Gastroesophageal sphincter (tissue), 4 donors: ENCODE data around the gene VLDLR. TPM values are rescaled to one million over a fixed set of nuclear protein-coding genes. Genes with fewer than 3 reads are reported as not detected.
A peak's percentile ranks its signal among the peaks of the same experiment; 100 is the strongest.

Experiments used
- ATAC-seq: fragments of 150-250 bp; one replicate; pipeline ENCODE4 v1.9.1; 2016; ENCODE audit warnings: mild to moderate bottlenecking, moderate library complexity
- H3K27ac ChIP-seq, 4 donors: fragments of 200-600 bp; sonication (generic) in 3 of 4; 1 replicate in 3 of 4; 2 replicates in 1 of 4; pipeline ENCODE4 v1.5.1; 2016 to 2019
- H3K27me3 ChIP-seq: fragments of 200-600 bp; sonication (generic); one replicate; pipeline ENCODE4 v1.5.1; 2019
- H3K36me3 ChIP-seq, 2 donors: fragments of 200-600 bp; sonication (generic); one replicate each; pipeline ENCODE4 v1.5.1; 2019; ENCODE audit warnings: control low read depth in 1 of 2
- H3K4me1 ChIP-seq, 3 donors: fragments of 200-600 bp; sonication (generic); 1 replicate in 2 of 3; 2 replicates in 1 of 3; pipeline ENCODE4 v1.5.1; 2016 to 2019; ENCODE audit warnings: control low read depth in 2 of 3
- H3K4me3 ChIP-seq, 2 donors: fragments of 200-600 bp; sonication (generic); one replicate each; pipeline ENCODE4 v1.5.1; 2019; ENCODE audit warnings: mild to moderate bottlenecking in 1 of 2, moderate library complexity in 1 of 2
- H3K9me3 ChIP-seq, 3 donors: fragments of 200-600 bp; sonication (generic); one replicate each; pipeline ENCODE4 v1.5.1; 2017 to 2019; ENCODE audit warnings: control low read depth in 2 of 3
- EP300 ChIP-seq: sonication (generic); formaldehyde crosslinking; IDR thresholded peaks from one replicate; pipeline ENCODE4 v1.6.1; 2017; ENCODE audit warnings: antibody characterized with exemption, mild to moderate bottlenecking
- POLR2A ChIP-seq, 2 donors: fragments of 450-650 bp; IDR thresholded peaks; one replicate each; pipeline ENCODE4 v1.6.1; 2017; ENCODE audit warnings: antibody characterized with exemption in 2 of 2, mild to moderate bottlenecking in 2 of 2, moderate library complexity in 1 of 2
- POLR2AphosphoS5 ChIP-seq: sonication (generic); formaldehyde crosslinking; IDR thresholded peaks from one replicate; pipeline ENCODE4 v1.6.1; 2017; ENCODE audit warnings: antibody characterized with exemption
- WGBS, 2 donors: methylation state at CpG; one replicate each; pipeline ENCODE4 v1.1.5; 2018; ENCODE audit warnings: low coverage in 1 of 2; 5-methylcytosine and 5-hydroxymethylcytosine counted together
- total RNA-seq, 4 donors: library from RNA; depleted of rRNA; stranded (reverse); fragments of >200 nt; gene quantifications; one replicate each; pipeline ENCODE4 v1.1.0, GENCODE V29; 2016
- TF ChIP-seq, protein P1 (sequence below), 4 experiments: fragments of 200-600 bp in 2 of 4; fragments of 450-650 bp in 2 of 4; sonication (generic) in 1 of 4; IDR thresholded peaks; one replicate each; pipeline ENCODE4 v1.5.1; 2017 to 2019; ENCODE audit warnings: antibody characterized with exemption in 4 of 4, mild to moderate bottlenecking in 2 of 4, moderate library complexity in 2 of 4

VLDLR gene
- total RNA-seq, 4 donors from 2014 or later, result 19.0 to 26.3 (median 20.8) TPM

DNA sequence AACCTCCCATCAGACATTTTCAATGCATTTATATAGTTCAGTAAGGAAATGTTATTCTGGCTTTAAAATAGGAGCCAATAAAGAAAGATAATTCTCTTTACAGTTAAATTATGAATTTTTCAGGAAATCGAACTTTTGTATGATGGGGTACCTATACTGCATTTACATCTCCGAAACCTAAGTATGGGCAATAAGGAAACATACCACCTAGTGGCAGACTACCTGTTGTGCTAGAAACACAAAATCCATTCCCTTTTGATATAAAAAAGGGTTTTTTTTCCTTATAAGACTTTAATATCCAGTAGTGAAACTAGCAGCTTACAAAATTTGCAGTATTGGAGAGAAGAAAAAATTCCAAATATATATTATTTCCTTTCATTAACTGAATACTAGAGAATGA lies 21.3 kb upstream of the VLDLR start:
- Histone ChIP-seq H3K27ac (no peak overlapping the region), H3K4me1 (peaks cover 0 to 8% (median 0%) of the 10 kb centered on the region in 3 donors), H3K4me3 (no peak overlapping the region), H3K36me3 (no peaks in the 10 kb centered on the region), H3K27me3 (no peaks in the 10 kb centered on the region), H3K9me3 (no peaks in the 10 kb centered on the region)
- TF ChIP-seq POLR2AphosphoS5 (no peak), POLR2A (IDR thresholded peaks at IDR 0.05) (no peak), EP300 (no peak)
- TF ChIP-seq, protein P1, sequence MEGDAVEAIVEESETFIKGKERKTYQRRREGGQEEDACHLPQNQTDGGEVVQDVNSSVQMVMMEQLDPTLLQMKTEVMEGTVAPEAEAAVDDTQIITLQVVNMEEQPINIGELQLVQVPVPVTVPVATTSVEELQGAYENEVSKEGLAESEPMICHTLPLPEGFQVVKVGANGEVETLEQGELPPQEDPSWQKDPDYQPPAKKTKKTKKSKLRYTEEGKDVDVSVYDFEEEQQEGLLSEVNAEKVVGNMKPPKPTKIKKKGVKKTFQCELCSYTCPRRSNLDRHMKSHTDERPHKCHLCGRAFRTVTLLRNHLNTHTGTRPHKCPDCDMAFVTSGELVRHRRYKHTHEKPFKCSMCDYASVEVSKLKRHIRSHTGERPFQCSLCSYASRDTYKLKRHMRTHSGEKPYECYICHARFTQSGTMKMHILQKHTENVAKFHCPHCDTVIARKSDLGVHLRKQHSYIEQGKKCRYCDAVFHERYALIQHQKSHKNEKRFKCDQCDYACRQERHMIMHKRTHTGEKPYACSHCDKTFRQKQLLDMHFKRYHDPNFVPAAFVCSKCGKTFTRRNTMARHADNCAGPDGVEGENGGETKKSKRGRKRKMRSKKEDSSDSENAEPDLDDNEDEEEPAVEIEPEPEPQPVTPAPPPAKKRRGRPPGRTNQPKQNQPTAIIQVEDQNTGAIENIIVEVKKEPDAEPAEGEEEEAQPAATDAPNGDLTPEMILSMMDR (IDR thresholded peaks at IDR 0.05), result no peak
- 86 to 100% methylated on average over 2 of the region's 2 CpGs for WGBS, 2 donors
- ATAC-seq, result no peak

- H3K9me3 ChIP-seq, result no peaks in the 10 kb centered on the region
- no peaks in the 10 kb centered on the region for H3K27me3 ChIP-seq
- ATAC-seq, result no peak
- no peak for TF ChIP-seq POLR2AphosphoS5
- TF ChIP-seq POLR2A (IDR thresholded peaks at IDR 0.05), result no peak
- TF ChIP-seq, protein P1 (IDR thresholded peaks at IDR 0.05), result no peak
- no peak for TF ChIP-seq EP300
- H3K4me1 ChIP-seq, result peaks cover 0 to 8% (median 0%) of the 10 kb centered on the region in 3 donors
- no peaks in the 10 kb centered on the region for H3K36me3 ChIP-seq
- no peak overlapping the region for H3K4me3 ChIP-seq
- WGBS, 2 donors, result 68% methylated on average over 2 to 3 of the region's 3 CpGs
- no peak overlapping the region for H3K27ac ChIP-seq
Observed at GRCh38 chr9:2601785-2602378, 19.7 kb upstream of the VLDLR start.

DNA sequence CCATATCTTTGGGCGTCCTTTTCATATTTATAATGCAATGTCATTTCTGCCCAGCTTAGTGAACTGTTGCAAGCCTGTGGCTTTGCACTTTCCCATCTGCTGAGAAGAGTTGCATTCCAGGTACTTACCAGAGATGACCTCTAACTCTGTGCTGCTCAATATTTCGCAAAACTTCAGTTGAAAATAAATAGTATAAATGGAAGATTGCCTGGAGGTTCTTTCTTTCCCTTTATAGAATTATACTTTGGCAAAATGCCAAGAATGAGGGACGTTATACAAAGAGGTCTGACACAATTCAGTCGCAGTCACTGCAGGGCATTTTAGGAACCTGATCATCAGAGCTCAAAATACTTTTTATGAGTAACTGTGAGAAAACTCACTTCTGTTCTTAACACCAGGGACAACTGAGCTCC lies 18.9 kb upstream of the VLDLR start:
- TF ChIP-seq POLR2A (IDR thresholded peaks at IDR 0.05) (no peak), POLR2AphosphoS5 (peak; percentile 40)
- TF ChIP-seq, protein P1 (IDR thresholded peaks at IDR 0.05), result no peak
- Histone ChIP-seq H3K36me3 (no peaks in the 10 kb centered on the region), H3K27ac (no peak overlapping the region), H3K4me1 (peaks cover 0 to 8% (median 0%) of the 10 kb centered on the region in 3 donors), H3K27me3 (no peaks in the 10 kb centered on the region), H3K4me3 (no peak overlapping the region), H3K9me3 (no peaks in the 10 kb centered on the region)
- WGBS, 2 donors, result 5 to 14% methylated on average over 3 to 4 of the region's 4 CpGs
- ATAC-seq, result peak; percentile 39

GRCh38 chr9:2603621-2604020 lies 18.0 kb upstream of the VLDLR start:
- no peak for ATAC-seq
- Histone ChIP-seq H3K27ac (no peak overlapping the region), H3K36me3 (no peaks in the 10 kb centered on the region), H3K4me1 (peaks cover 0 to 8% (median 0%) of the 10 kb centered on the region in 3 donors), H3K9me3 (no peaks in the 10 kb centered on the region), H3K4me3 (no peak overlapping the region), H3K27me3 (no peaks in the 10 kb centered on the region)
- TF ChIP-seq POLR2AphosphoS5 (no peak), POLR2A (IDR thresholded peaks at IDR 0.05) (no peak), EP300 (no peak)
- TF ChIP-seq, protein P1 (IDR thresholded peaks at IDR 0.05), result no peak
- 88 to 92% methylated on average over 2 of the region's 2 CpGs for WGBS, 2 donors

- TF ChIP-seq, protein P1 (IDR thresholded peaks at IDR 0.05), result no peak
- TF ChIP-seq EP300, result no peak
- TF ChIP-seq POLR2A (IDR thresholded peaks at IDR 0.05), result no peak
- TF ChIP-seq POLR2AphosphoS5, result no peak
- ATAC-seq, result no peak
- no peak overlapping the region for H3K27ac ChIP-seq
- 96 to 100% methylated on average over 3 of the region's 3 CpGs for WGBS, 2 donors
- H3K9me3 ChIP-seq, result no peaks in the 10 kb centered on the region
- H3K4me1 ChIP-seq, result peaks cover 0 to 8% (median 0%) of the 10 kb centered on the region in 3 donors
- no peak overlapping the region for H3K4me3 ChIP-seq
- no peaks in the 10 kb centered on the region for H3K27me3 ChIP-seq
- no peaks in the 10 kb centered on the region for H3K36me3 ChIP-seq
Observed at GRCh38 chr9:2605246-2605645, 16.3 kb upstream of the VLDLR start.
